CD14-positive monocyte (primary cell): Measurements from ENCODE around the gene KIF26B. TPM values are rescaled to one million over a fixed set of nuclear protein-coding genes. Genes with fewer than 3 reads are reported as not detected.

Source experiments
- DNase-seq, 3 donors: peaks; one replicate each; pipeline ENCODE4 v3.0.0-alpha.2; 2011 to 2022
- H2AFZ ChIP-seq: 2 replicates; pipeline ENCODE4 v1.6.0; 2012; ENCODE audit warnings: mild to moderate bottlenecking, low read depth, low read length, inconsistent platforms; ENCODE audit not compliant: insufficient read depth, poor library complexity, severe bottlenecking
- H3K27ac ChIP-seq, 2 donors: 1 replicate in 1 of 2; 2 replicates in 1 of 2; pipeline ENCODE4 v1.5.1; 2012 to 2013; ENCODE audit warnings: low read length in 2 of 2, control low read depth in 1 of 2, inconsistent platforms in 1 of 2, low read depth in 1 of 2, mild to moderate bottlenecking in 1 of 2
- H3K27me3 ChIP-seq, 2 donors: one replicate each; pipeline versions ENCODE4 v1.6.0 to v1.6.1; 2011 to 2013; ENCODE audit warnings: low read length in 2 of 2; ENCODE audit not compliant: control insufficient read depth in 2 of 2, insufficient read depth in 2 of 2
- H3K36me3 ChIP-seq, 2 donors: replicated peaks in 1 of 2; 1 replicate in 1 of 2; 2 replicates in 1 of 2; pipeline versions ENCODE4 v1.5.1 to v1.6.1; 2012 to 2013; ENCODE audit warnings: low read length in 2 of 2, control low read depth in 1 of 2, inconsistent platforms in 1 of 2, mild to moderate bottlenecking in 1 of 2; ENCODE audit not compliant: insufficient read depth in 2 of 2, control insufficient read depth in 1 of 2
- H3K4me1 ChIP-seq, 2 donors: 1 replicate in 1 of 2; 2 replicates in 1 of 2; pipeline versions ENCODE4 v1.5.1 to v1.6.1; 2012 to 2013; ENCODE audit warnings: low read length in 2 of 2, control low read depth in 1 of 2, inconsistent platforms in 1 of 2, mild to moderate bottlenecking in 1 of 2, moderate library complexity in 1 of 2; ENCODE audit not compliant: insufficient read depth in 2 of 2, control insufficient read depth in 1 of 2
- H3K4me2 ChIP-seq: replicated peaks from 2 replicates; pipeline ENCODE3; 2012; ENCODE audit warnings: low read length, moderate library complexity, mild to moderate bottlenecking; ENCODE audit not compliant: poor library complexity, severe bottlenecking; ENCODE audit errors: extremely low read depth
- H3K4me3 ChIP-seq, 3 experiments: fragments of 200-600 bp in 1 of 3; sonication (generic) in 1 of 3; replicated peaks in 1 of 3; 1 replicate in 2 of 3; 2 replicates in 1 of 3; pipeline ENCODE4 v1.5.1; 2011 to 2013; ENCODE audit warnings: low read length in 3 of 3, mild to moderate bottlenecking in 3 of 3, control low read depth in 2 of 3, low read depth in 2 of 3, inconsistent platforms in 1 of 3, moderate library complexity in 1 of 3
- H3K79me2 ChIP-seq: 2 replicates; pipeline ENCODE4 v1.6.0; 2012; ENCODE audit warnings: mild to moderate bottlenecking, control low read depth, inconsistent platforms, low read length, moderate library complexity; ENCODE audit not compliant: insufficient read depth
- H3K9ac ChIP-seq: 2 replicates; pipeline ENCODE4 v1.6.0; 2017; ENCODE audit warnings: low read length, mild to moderate bottlenecking; ENCODE audit not compliant: insufficient read depth, poor library complexity, severe bottlenecking
- H3K9me3 ChIP-seq, 2 donors: replicated peaks in 1 of 2; 1 replicate in 1 of 2; 2 replicates in 1 of 2; pipeline versions ENCODE4 v1.5.1 to v1.6.1; 2012 to 2013; ENCODE audit warnings: low read length in 2 of 2, control low read depth in 1 of 2; ENCODE audit not compliant: control insufficient read depth in 1 of 2, insufficient read depth in 1 of 2
- H4K20me1 ChIP-seq: 2 replicates; pipeline ENCODE4 v1.6.0; 2012; ENCODE audit warnings: mild to moderate bottlenecking, low read length, control low read depth, moderate library complexity; ENCODE audit not compliant: insufficient read depth
- H3K27ac Mint-ChIP-seq, 7 donors: one replicate each; pipeline ENCODE4 v1.8.0; 2020; ENCODE audit warnings: mild to moderate bottlenecking in 7 of 7, mixed read lengths in 7 of 7, moderate library complexity in 6 of 7, inconsistent platforms in 2 of 7
- H3K27me3 Mint-ChIP-seq, 3 donors: one replicate each; pipeline ENCODE4 v1.8.0; 2021 to 2022; ENCODE audit warnings: low read depth in 3 of 3, mild to moderate bottlenecking in 3 of 3, mixed read lengths in 3 of 3, moderate library complexity in 3 of 3, inconsistent platforms in 1 of 3
- H3K36me3 Mint-ChIP-seq, 2 donors: one replicate each; pipeline ENCODE4 v1.8.0; 2020; ENCODE audit warnings: mixed read lengths in 2 of 2, inconsistent platforms in 1 of 2, mild to moderate bottlenecking in 1 of 2
- H3K4me1 Mint-ChIP-seq: one replicate; pipeline ENCODE4 v1.8.0; 2020; ENCODE audit warnings: mild to moderate bottlenecking, mixed read lengths
- H3K4me3 Mint-ChIP-seq, 2 donors: one replicate each; pipeline ENCODE4 v1.8.0; 2020; ENCODE audit warnings: mild to moderate bottlenecking in 2 of 2, mixed read lengths in 2 of 2, moderate library complexity in 1 of 2
- H3K9me3 Mint-ChIP-seq, 7 donors: one replicate each; pipeline ENCODE4 v1.8.0; 2020 to 2022; ENCODE audit warnings: mixed read lengths in 7 of 7, mild to moderate bottlenecking in 6 of 7, moderate library complexity in 6 of 7, inconsistent platforms in 2 of 7
- WGBS: methylation state at CpG from one replicate; pipeline ENCODE4 v1.1.5; 2013; ENCODE audit warnings: missing lambda C conversion rate; ENCODE audit not compliant: insufficient coverage; 5-methylcytosine and 5-hydroxymethylcytosine counted together
- intact Hi-C, 2 donors: fragments of 100-400 bp; cut with micrococcal nuclease; formaldehyde crosslinking; loops; one replicate each; pipeline versions ENCODE4 v1.15.0 to v1.15.1; 2023
- polyA plus RNA-seq, 3 donors: library from polyadenylated mRNA; depleted of rRNA in 1 of 3; unstranded in 2 of 3; stranded (reverse) in 1 of 3; fragments of 300-500 nt in 2 of 3; fragments of >200 nt in 1 of 3; fragmentation: Illumina TruSeq in 2 of 3; gene quantifications; 1 replicate in 2 of 3; 2 replicates in 1 of 3; pipeline ENCODE4 v1.2.3, GENCODE V29; 2012 to 2021
- TF ChIP-seq, protein P1 (sequence below): fragments of 200-600 bp; IDR thresholded peaks from one replicate; pipeline ENCODE4 v1.8.0; 2022; ENCODE audit warnings: antibody characterized with exemption, mild to moderate bottlenecking

The KIF26B gene
- polyA plus RNA-seq, 3 donors, result 0.01 to 0.05 TPM; not detected in 1

GRCh38 chr1:245404527-245404926, 249.7 kb downstream of the KIF26B start:
- Mint-ChIP-seq H3K36me3 (no peaks in the 10 kb centered on the region), H3K9me3 (peaks cover 0 to 3% (median 0%) of the 10 kb centered on the region in 7 donors), H3K4me1 (no peaks in the 10 kb centered on the region), H3K27ac (no peak overlapping the region), H3K27me3 (peaks cover 0 to 13% (median 4%) of the 10 kb centered on the region in 3 donors), H3K4me3 (no peak overlapping the region)
- H3K9ac ChIP-seq, result no peak overlapping the region
- no peaks in the 10 kb centered on the region for H3K4me1 ChIP-seq
- H2AFZ ChIP-seq, result no peak overlapping the region
- intact Hi-C loops, result no loop called here
- H3K4me2 ChIP-seq, result no peak overlapping the region
- DNase-seq, result no peak
- H3K27ac ChIP-seq, result no peak overlapping the region
- H3K36me3 ChIP-seq, result no peaks in the 10 kb centered on the region
- no peak overlapping the region for H3K4me3 ChIP-seq
- no peaks in the 10 kb centered on the region for H3K79me2 ChIP-seq
- TF ChIP-seq, protein P1, sequence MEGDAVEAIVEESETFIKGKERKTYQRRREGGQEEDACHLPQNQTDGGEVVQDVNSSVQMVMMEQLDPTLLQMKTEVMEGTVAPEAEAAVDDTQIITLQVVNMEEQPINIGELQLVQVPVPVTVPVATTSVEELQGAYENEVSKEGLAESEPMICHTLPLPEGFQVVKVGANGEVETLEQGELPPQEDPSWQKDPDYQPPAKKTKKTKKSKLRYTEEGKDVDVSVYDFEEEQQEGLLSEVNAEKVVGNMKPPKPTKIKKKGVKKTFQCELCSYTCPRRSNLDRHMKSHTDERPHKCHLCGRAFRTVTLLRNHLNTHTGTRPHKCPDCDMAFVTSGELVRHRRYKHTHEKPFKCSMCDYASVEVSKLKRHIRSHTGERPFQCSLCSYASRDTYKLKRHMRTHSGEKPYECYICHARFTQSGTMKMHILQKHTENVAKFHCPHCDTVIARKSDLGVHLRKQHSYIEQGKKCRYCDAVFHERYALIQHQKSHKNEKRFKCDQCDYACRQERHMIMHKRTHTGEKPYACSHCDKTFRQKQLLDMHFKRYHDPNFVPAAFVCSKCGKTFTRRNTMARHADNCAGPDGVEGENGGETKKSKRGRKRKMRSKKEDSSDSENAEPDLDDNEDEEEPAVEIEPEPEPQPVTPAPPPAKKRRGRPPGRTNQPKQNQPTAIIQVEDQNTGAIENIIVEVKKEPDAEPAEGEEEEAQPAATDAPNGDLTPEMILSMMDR, result no peak
- 86% methylated on average over 1 of the region's 1 CpG for WGBS
- H4K20me1 ChIP-seq, result no peaks in the 10 kb centered on the region
- H3K27me3 ChIP-seq, result no peaks in the 10 kb centered on the region
- H3K9me3 ChIP-seq, result no peaks in the 10 kb centered on the region

- Histone ChIP-seq H3K9me3 (no peaks in the 10 kb centered on the region), H3K4me1 (no peaks in the 10 kb centered on the region), H3K4me2 (no peak overlapping the region), H3K4me3 (no peak overlapping the region), H3K27me3 (no peaks in the 10 kb centered on the region), H3K79me2 (no peaks in the 10 kb centered on the region), H2AFZ (no peak overlapping the region), H3K36me3 (no peaks in the 10 kb centered on the region), H4K20me1 (no peaks in the 10 kb centered on the region), H3K9ac (no peak overlapping the region), H3K27ac (no peak overlapping the region)
- WGBS, result no CpG with 5 or more reads among the region's 4 CpGs
- Mint-ChIP-seq H3K27ac (no peak overlapping the region), H3K4me1 (no peaks in the 10 kb centered on the region), H3K27me3 (peaks cover 0 to 10% (median 3%) of the 10 kb centered on the region in 3 donors), H3K9me3 (peaks cover 0 to 3% (median 0%) of the 10 kb centered on the region in 7 donors), H3K4me3 (no peak overlapping the region), H3K36me3 (no peaks in the 10 kb centered on the region)
- intact Hi-C loops, result no loop called here
- DNase-seq, result no peak
- TF ChIP-seq, protein P1, result no peak
Measured at GRCh38 chr1:245404952-245405351, 250.2 kb downstream of the KIF26B start.
